ENCODE data around the gene ASF1B.

Gene ASF1B

DNA sequence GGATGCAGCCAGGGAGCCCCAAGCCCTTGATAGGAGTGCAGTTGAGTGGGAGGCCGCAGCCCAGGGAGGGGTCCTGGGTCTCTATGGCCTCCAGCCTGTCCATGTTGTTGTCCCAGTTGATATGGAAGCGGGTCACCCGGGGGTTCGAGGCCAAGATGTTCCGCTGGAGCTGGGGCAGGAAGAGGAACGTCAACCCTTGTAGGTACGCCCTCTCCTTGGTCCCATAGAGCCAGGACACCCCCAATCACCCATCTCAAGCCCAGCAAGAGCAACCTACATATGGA lies 15.9 kb downstream of the ASF1B start:
- TF ChIP-seq, protein P1, sequence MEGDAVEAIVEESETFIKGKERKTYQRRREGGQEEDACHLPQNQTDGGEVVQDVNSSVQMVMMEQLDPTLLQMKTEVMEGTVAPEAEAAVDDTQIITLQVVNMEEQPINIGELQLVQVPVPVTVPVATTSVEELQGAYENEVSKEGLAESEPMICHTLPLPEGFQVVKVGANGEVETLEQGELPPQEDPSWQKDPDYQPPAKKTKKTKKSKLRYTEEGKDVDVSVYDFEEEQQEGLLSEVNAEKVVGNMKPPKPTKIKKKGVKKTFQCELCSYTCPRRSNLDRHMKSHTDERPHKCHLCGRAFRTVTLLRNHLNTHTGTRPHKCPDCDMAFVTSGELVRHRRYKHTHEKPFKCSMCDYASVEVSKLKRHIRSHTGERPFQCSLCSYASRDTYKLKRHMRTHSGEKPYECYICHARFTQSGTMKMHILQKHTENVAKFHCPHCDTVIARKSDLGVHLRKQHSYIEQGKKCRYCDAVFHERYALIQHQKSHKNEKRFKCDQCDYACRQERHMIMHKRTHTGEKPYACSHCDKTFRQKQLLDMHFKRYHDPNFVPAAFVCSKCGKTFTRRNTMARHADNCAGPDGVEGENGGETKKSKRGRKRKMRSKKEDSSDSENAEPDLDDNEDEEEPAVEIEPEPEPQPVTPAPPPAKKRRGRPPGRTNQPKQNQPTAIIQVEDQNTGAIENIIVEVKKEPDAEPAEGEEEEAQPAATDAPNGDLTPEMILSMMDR (IDR thresholded peaks at IDR 0.05), result no peak
- Histone ChIP-seq H3K27me3 (no peaks in the 10 kb centered on the region), H3K27ac (peak overlapping the region; percentile 92 to 94), H3K9me3 (no peaks in the 10 kb centered on the region), H3K36me3 (no peaks in the 10 kb centered on the region), H3K4me1 (peaks cover 0 to 33% (median 28%) of the 10 kb centered on the region in 4 donors), H3K4me3 (no peak overlapping the region)
- no peak for DNase-seq
- intact Hi-C loops (cut with DNase I; ENCODE audit: low total_unique reads), result no loop called here

DNA sequence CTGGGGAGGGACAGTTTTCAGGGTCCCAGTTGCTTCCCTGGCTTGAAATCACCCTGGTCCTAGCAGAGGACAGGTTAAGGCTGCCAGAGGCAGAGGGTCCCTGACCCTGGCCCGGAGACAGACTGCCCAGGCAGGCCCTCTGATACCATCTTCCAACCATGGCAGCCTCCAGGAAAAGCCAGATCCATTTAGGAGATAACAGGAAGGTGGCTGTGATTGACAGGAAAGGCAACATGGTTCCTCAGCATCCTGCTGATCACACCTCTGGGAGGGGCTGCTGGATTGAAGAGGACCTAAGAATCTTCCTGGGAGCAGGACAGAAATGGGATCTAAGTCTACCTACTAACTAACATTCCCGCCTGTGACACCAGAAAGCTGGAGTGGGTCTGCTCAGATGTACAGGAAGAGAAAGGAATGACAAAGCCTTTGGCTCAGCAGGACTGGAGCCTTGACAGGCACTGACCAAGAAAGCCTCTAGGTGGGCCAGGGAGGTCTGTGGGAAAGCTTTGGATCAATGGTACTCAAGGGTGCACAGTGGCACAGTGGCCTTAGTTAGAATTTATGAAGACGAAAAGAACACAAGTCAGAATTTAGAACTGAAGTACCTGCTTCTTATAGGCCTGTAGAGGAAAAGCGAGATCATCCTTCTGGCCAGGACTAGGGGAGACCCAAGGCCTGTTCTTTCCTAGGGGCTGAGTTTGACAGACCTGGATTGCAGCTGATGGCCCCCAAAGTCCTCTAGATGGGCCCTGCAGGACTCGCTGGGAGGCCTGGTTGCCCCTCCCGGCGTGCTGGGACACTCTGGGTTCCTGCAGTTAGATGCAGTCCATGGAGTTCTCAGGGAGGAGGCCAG lies 16.5 kb downstream of the ASF1B start:
- no peaks in the 10 kb centered on the region for H3K27me3 ChIP-seq
- no peaks in the 10 kb centered on the region for H3K9me3 ChIP-seq
- no peak overlapping the region for H3K4me3 ChIP-seq
- TF ChIP-seq, protein P1 (IDR thresholded peaks at IDR 0.05), result no peak
- no peak for DNase-seq
- intact Hi-C loops (cut with DNase I; ENCODE audit: low total_unique reads), result loop anchor here (5.0 kb wide), 1 partner anchor 38 kb away; no protein-coding TSS in a partner anchor
- H3K27ac ChIP-seq, result peak overlapping the region; percentile 92 to 94
- H3K4me1 ChIP-seq, result peaks cover 0 to 38% (median 30%) of the 10 kb centered on the region in 4 donors
- no peaks in the 10 kb centered on the region for H3K36me3 ChIP-seq

DNA sequence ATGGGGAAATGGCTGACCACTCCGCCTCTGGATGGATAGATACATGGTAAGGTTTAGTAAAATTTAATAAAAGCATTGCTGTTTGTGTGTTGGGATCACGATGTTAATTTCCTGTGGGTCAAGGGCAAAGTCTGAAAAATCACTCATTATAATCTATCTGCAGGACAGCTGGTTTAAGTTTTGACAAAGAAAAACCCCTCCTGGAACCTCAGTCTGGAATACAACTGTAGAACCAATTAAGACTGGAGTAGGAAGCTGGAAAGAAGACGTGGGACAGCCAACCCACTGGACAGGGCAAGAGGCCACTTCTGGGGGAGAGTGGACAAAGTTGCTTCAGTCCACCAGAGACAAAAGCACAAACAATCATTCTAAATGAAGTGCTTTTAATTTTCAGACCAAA lies 17.2 kb downstream of the ASF1B start:
- Histone ChIP-seq H3K36me3 (no peaks in the 10 kb centered on the region), H3K4me3 (peak overlapping the region; percentile 49 to 95), H3K27ac (peak overlapping the region; percentile 92 to 94), H3K9me3 (no peaks in the 10 kb centered on the region), H3K27me3 (no peaks in the 10 kb centered on the region), H3K4me1 (peaks cover 0 to 46% (median 36%) of the 10 kb centered on the region in 4 donors)
- TF ChIP-seq, protein P1 (IDR thresholded peaks at IDR 0.05), result no peak
- intact Hi-C loops (cut with DNase I; ENCODE audit: low total_unique reads), result loop anchor here (5.0 kb wide), 1 partner anchor 37 kb away; no protein-coding TSS in a partner anchor
- no peak for DNase-seq

DNA sequence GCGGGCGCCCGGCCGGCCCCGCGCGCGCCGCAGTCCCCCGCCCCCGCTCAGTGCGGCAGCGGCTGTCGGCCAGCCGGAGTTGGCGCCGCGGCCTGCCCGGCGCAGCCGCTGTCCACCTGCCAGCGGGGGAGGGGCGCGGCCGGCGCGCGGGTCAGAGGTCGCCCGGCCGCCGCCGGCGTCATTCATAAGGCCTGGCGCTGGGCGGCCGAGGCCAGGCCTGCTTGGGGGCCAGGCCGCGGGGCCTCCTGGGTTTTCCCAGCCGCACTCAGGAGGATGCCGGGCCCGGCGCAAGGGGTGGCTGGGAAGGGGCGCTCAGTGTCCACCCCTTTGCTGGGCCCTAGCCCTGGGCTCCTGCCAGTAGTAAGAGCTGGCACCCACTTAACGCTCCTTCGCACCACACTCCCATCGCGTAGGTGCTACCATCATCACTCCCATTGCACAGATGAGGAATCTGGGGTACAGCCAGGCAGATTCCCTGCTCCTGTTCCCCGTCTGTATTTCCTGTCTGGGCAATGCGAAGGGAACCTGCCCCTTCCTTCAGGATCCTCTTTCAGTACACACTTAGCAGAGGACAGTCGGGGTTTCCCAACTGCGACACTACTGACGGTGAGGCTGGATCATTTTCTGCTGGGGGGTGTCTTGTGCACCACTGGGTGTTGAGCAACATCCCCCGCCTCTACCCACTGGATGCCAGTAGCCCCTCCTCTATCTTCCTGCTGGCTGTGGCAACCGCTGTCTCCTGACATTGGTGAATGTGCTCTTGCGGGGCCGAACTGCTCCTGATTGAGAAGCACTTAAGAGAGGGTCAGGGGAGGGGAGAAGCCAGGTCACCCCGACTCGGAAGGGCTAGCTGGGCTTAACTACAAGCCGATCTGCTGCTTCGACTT lies 18.0 kb downstream of the ASF1B start:
- Histone ChIP-seq H3K27me3 (no peaks in the 10 kb centered on the region), H3K9me3 (no peaks in the 10 kb centered on the region), H3K27ac (peak overlapping the region; percentile 92 to 94), H3K4me1 (peaks cover 0 to 53% (median 44%) of the 10 kb centered on the region in 4 donors), H3K4me3 (peak overlapping the region; percentile 49 to 95), H3K36me3 (no peaks in the 10 kb centered on the region)
- peak; percentile 96 for DNase-seq
- TF ChIP-seq, protein P1 (IDR thresholded peaks at IDR 0.05), result peak in 1 of 2 experiments; percentile 11
- intact Hi-C loops (cut with DNase I; ENCODE audit: low total_unique reads), result loop anchor here (5.0 kb wide), 1 partner anchor 36 kb away; no protein-coding TSS in a partner anchor

DNA sequence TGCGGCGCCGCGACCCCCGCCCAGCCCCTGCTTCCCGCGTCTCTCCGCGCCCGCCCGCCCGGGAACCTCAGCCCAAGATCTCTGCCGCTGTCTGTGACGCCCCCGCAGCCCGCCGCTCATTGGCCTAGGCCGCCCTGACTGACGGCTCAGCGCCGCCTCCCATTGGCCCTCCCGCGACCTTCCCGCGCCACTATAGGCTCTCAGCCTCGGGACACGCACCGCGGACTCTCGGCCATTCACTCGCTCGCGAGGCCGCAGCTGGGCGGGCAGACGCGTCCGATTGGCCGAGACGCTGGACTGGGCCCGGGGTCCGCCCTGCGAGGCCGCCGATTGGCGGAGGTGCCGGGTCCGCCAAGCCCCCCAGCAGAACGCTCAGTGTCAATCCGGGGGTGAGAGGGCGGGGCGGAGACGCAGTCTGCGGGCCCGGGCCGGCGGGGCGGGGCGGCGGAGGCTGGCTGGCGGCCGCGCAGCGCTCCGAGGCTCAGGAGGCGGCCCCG lies 18.7 kb downstream of the ASF1B start, which contains the start of gene PRKACA:
Gene PRKACA, minus strand, starts transcription at position 95 of the 497 bp plus-strand sequence. CDS start 215 bp downstream, outside the sequence.
- H3K27me3 ChIP-seq, result no peaks in the 10 kb centered on the region
- intact Hi-C loops (cut with DNase I; ENCODE audit: low total_unique reads), result loop anchor here (5.0 kb wide), 1 partner anchor 35 kb away; no protein-coding TSS in a partner anchor
- H3K9me3 ChIP-seq, result no peaks in the 10 kb centered on the region
- H3K36me3 ChIP-seq, result no peaks in the 10 kb centered on the region
- peak within 1 kb of the TSS; percentile 95 to 97 for H3K4me3 ChIP-seq
- peak within 1 kb of the TSS; percentile 94 for H3K27ac ChIP-seq
- H3K4me1 ChIP-seq, result peaks cover 0 to 60% (median 51%) of the 10 kb centered on the region in 4 donors
- peak; percentile 98 to 100 for DNase-seq
- TF ChIP-seq, protein P1 (IDR thresholded peaks at IDR 0.05), result no peak

All from tibial artery (tissue), 4 donors.